SK-N-SH (cell line): ENCODE data around the gene CACNA2D3. TPM values are rescaled to one million over a fixed set of nuclear protein-coding genes. Genes with fewer than 3 reads are reported as not detected.

Experiments used
- CTCF ChIA-PET: fragments of 300-600, 350-600 bp; formaldehyde crosslinking; extraction: SDS; loops from one replicate; lab custom pipeline; 2021; lab: Yijun Ruan, JAX
- POLR2A ChIA-PET: fragments of 350-600 bp; sonication (Branson Sonifier 250); formaldehyde crosslinking; extraction: SDS; loops from one replicate; lab custom pipeline; 2020; ENCODE audit warnings: antibody characterized with exemption, inconsistent platforms; lab: Yijun Ruan, JAX
- DNase-seq: peaks from one replicate; pipeline ENCODE4 v3.0.0; 2012
- H2AFZ ChIP-seq: fragments of 200-600 bp; sonication (generic); 2 replicates; pipeline ENCODE4 v1.8.1; 2016; ENCODE audit warnings: antibody characterized with exemption, mild to moderate bottlenecking, low read depth
- H3F3A ChIP-seq: fragments of 200-600 bp; sonication (generic); replicated peaks from 2 replicates; pipeline ENCODE3; 2016; ENCODE audit warnings: antibody characterized with exemption, mild to moderate bottlenecking; ENCODE audit not compliant: insufficient read depth
- H3K27ac ChIP-seq, 2 experiments: fragments of 200-500 bp in 1 of 2; fragments of 200-600 bp in 1 of 2; sonication (Bioruptor generic) in 1 of 2; sonication (generic), shearing (Covaris generic) in 1 of 2; 2 replicates each; pipeline versions ENCODE4 v1.5.1 to v1.6.1; 2014 to 2016; ENCODE audit warnings: low read depth in 2 of 2, inconsistent platforms in 1 of 2, low read length in 1 of 2, mild to moderate bottlenecking in 1 of 2, mixed read lengths in 1 of 2
- H3K27me3 ChIP-seq: fragments of 200-600 bp; sonication (generic), shearing (Covaris generic); 2 replicates; pipeline ENCODE4 v1.6.1; 2016; ENCODE audit warnings: mixed run types; ENCODE audit not compliant: insufficient read depth
- H3K36me3 ChIP-seq, 2 experiments: fragments of 200-500 bp in 1 of 2; fragments of 200-600 bp in 1 of 2; sonication (Bioruptor generic) in 1 of 2; sonication (generic) in 1 of 2; replicated peaks in 1 of 2; 2 replicates each; pipeline versions ENCODE3 to v1.5.1; 2014 to 2016; ENCODE audit warnings: low read length in 1 of 2, mild to moderate bottlenecking in 1 of 2; ENCODE audit not compliant: insufficient read depth in 2 of 2, control insufficient read depth in 1 of 2
- H3K4me1 ChIP-seq, 2 experiments: fragments of 200-500 bp in 1 of 2; fragments of 200-600 bp in 1 of 2; sonication (Bioruptor generic) in 1 of 2; sonication (generic), shearing (Covaris generic) in 1 of 2; 2 replicates each; pipeline versions ENCODE4 v1.5.1 to v1.6.1; 2014 to 2016; ENCODE audit warnings: low read depth in 1 of 2, low read length in 1 of 2, mixed run types in 1 of 2; ENCODE audit not compliant: insufficient read depth in 2 of 2, control insufficient read depth in 1 of 2
- H3K4me2 ChIP-seq: fragments of 200-600 bp; sonication (generic), shearing (Covaris generic); 2 replicates; pipeline ENCODE4 v1.6.1; 2017; ENCODE audit warnings: mixed run types
- H3K4me3 ChIP-seq, 2 experiments: fragments of 200-500 bp in 1 of 2; fragments of 200-600 bp in 1 of 2; sonication (Bioruptor generic) in 1 of 2; sonication (generic), shearing (Covaris generic) in 1 of 2; 2 replicates each; pipeline versions ENCODE4 v1.5.1 to v1.8.1; 2014 to 2016; ENCODE audit warnings: low read depth in 2 of 2, inconsistent platforms in 1 of 2, low read length in 1 of 2, mild to moderate bottlenecking in 1 of 2, mixed read lengths in 1 of 2, moderate library complexity in 1 of 2
- H3K79me2 ChIP-seq: fragments of 200-600 bp; sonication (generic); 2 replicates; pipeline ENCODE4 v1.8.1; 2017; ENCODE audit warnings: mild to moderate bottlenecking; ENCODE audit not compliant: insufficient read depth
- H3K9ac ChIP-seq: fragments of 200-600 bp; sonication (generic); 2 replicates; pipeline ENCODE4 v1.6.1; 2017; ENCODE audit warnings: mixed run types
- H3K9me2 ChIP-seq: fragments of 200-600 bp; sonication (generic); 2 replicates; pipeline ENCODE4 v1.6.1; 2017; ENCODE audit warnings: mixed run types
- H3K9me3 ChIP-seq: fragments of 200-600 bp; sonication (generic); 2 replicates; pipeline ENCODE4 v1.6.1; 2017; ENCODE audit warnings: mixed run types, mild to moderate bottlenecking, moderate library complexity
- H4K20me1 ChIP-seq: fragments of 200-600 bp; sonication (generic); 2 replicates; pipeline ENCODE4 v1.6.1; 2017; ENCODE audit warnings: mild to moderate bottlenecking, mixed run types; ENCODE audit not compliant: insufficient read depth
- CHD2 ChIP-seq: fragments of 150-350 bp; IDR thresholded peaks from 2 replicates; pipeline ENCODE4 v1.6.1; 2018; ENCODE audit warnings: low read length; ENCODE audit not compliant: partially characterized antibody
- ELF1 ChIP-seq: IDR thresholded peaks from 2 replicates; pipeline ENCODE4 v1.4.0; 2012
- EP300 ChIP-seq, 2 experiments: IDR thresholded peaks; 2 replicates each; pipeline versions ENCODE4 v1.4.0 to v1.6.1; 2012; ENCODE audit warnings: borderline replicate concordance in 1 of 2, low read depth in 1 of 2, low read length in 1 of 2
- EZH2phosphoT487 ChIP-seq: fragments of 200-600 bp; sonication (generic); IDR thresholded peaks from 2 replicates; pipeline ENCODE4 v1.6.1; 2017; ENCODE audit warnings: low read depth, mixed run types, mild to moderate bottlenecking, antibody characterized with exemption, moderate library complexity, borderline replicate concordance
- FOXM1 ChIP-seq: IDR thresholded peaks from 2 replicates; pipeline ENCODE4 v1.4.0; 2012; ENCODE audit warnings: low read depth, mild to moderate bottlenecking
- GABPA ChIP-seq: IDR thresholded peaks from 2 replicates; pipeline ENCODE4 v1.4.0; 2012; ENCODE audit warnings: low read depth, mild to moderate bottlenecking
- JUND ChIP-seq: IDR thresholded peaks from 2 replicates; pipeline ENCODE4 v1.4.0; 2012
- MXI1 ChIP-seq: IDR thresholded peaks from 2 replicates; pipeline ENCODE4 v1.6.1; 2012; ENCODE audit warnings: mild to moderate bottlenecking, low read depth, low read length, improper control_type of control experiment
- NFIC ChIP-seq: IDR thresholded peaks from 2 replicates; pipeline ENCODE4 v1.4.0; 2012; ENCODE audit warnings: borderline replicate concordance
- RAD21 ChIP-seq: IDR thresholded peaks from 2 replicates; pipeline ENCODE4 v1.6.1; 2012; ENCODE audit warnings: mild to moderate bottlenecking, low read length
- RFX5 ChIP-seq: IDR thresholded peaks from 2 replicates; pipeline ENCODE4 v1.6.1; 2012; ENCODE audit warnings: mild to moderate bottlenecking, improper control_type of control experiment, low read length
- RXRA ChIP-seq: IDR thresholded peaks from 2 replicates; pipeline ENCODE4 v1.4.0; 2012; ENCODE audit warnings: low read depth, mild to moderate bottlenecking, borderline replicate concordance
- SIN3A ChIP-seq: IDR thresholded peaks from 2 replicates; pipeline ENCODE4 v1.6.1; 2012; ENCODE audit warnings: low read depth, mild to moderate bottlenecking, low read length, moderate library complexity, borderline replicate concordance
- TAF1 ChIP-seq: IDR thresholded peaks from 2 replicates; pipeline ENCODE4 v1.6.1; 2012; ENCODE audit warnings: low read depth, mild to moderate bottlenecking, low read length, moderate library complexity, borderline replicate concordance
- TCF12 ChIP-seq: IDR thresholded peaks from 2 replicates; pipeline ENCODE4 v1.4.0; 2012
- TEAD4 ChIP-seq: IDR thresholded peaks from 2 replicates; pipeline ENCODE4 v1.4.0; 2012; ENCODE audit warnings: mild to moderate bottlenecking, borderline replicate concordance; ENCODE audit not compliant: insufficient read depth
- WGBS: methylation state at CpG from one replicate; pipeline ENCODE4 v1.1.6; 2017; ENCODE audit warnings: low lambda C conversion rate; 5-methylcytosine and 5-hydroxymethylcytosine counted together
- polyA plus RNA-seq, 3 experiments: library from polyadenylated mRNA; depleted of rRNA; stranded (reverse); fragments of >200 nt; gene quantifications; 2 replicates each; pipeline ENCODE4 v1.2.3, GENCODE V29; 2012
- TF ChIP-seq, protein P1 (sequence below): fragments of 150-350 bp; IDR thresholded peaks from 2 replicates; pipeline ENCODE4 v1.6.1; 2016; ENCODE audit warnings: mild to moderate bottlenecking, low read depth, low read length
- TF ChIP-seq, protein P2 (sequence below): IDR thresholded peaks from 2 replicates; pipeline ENCODE4 v1.4.0; 2012; ENCODE audit warnings: low read depth, borderline replicate concordance
- TF ChIP-seq, protein P3 (sequence below): IDR thresholded peaks from 2 replicates; pipeline ENCODE4 v1.4.0; 2012; ENCODE audit warnings: low read depth

The CACNA2D3 gene
- polyA plus RNA-seq, 1 of the 3 experiments (the other 2 are of a cell fraction) = 0.15 TPM

DNA sequence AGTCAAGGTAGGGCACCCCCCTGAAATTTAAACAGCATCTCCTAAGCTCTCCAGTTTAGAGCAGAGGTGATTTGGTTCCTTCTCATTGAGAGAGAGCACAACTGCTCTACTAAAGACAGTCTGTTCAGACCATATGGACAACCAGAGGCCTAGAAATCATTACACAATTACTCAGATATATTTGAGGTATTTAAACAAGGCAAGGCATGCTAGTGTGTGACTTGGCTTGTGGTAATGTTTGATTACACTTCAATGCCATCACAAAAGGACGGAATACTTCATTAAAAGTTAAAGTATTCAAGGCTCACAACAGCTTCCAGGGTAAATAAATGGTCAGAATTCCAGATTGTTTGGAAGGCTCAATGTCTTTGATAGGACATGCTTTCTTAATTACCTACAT, 695.3 kb downstream of the CACNA2D3 start:
- H2AFZ ChIP-seq = no peak overlapping the region
- no peaks in the 10 kb centered on the region for H3K27me3 ChIP-seq
- no peaks in the 10 kb centered on the region for H3K79me2 ChIP-seq
- 29% methylated on average over 1 of the region's 1 CpG for WGBS
- no peaks in the 10 kb centered on the region for H3K9me3 ChIP-seq
- no peak for DNase-seq
- H3K27ac ChIP-seq = no peak overlapping the region
- H3K4me3 ChIP-seq = no peak overlapping the region
- no peaks in the 10 kb centered on the region for H3F3A ChIP-seq
- H3K9me2 ChIP-seq = no peaks in the 10 kb centered on the region
- TF ChIP-seq TCF12 = no peak
- TF ChIP-seq FOXM1 = no peak
- TF ChIP-seq EZH2phosphoT487 = no peak
- TF ChIP-seq NFIC = no peak
- no peaks in the 10 kb centered on the region for H4K20me1 ChIP-seq
- H3K36me3 ChIP-seq = no peaks in the 10 kb centered on the region
- POLR2A ChIA-PET = interaction anchor here (0.6 kb wide), 1 partner anchor 772 kb away, joined by 3 read pairs; no protein-coding TSS in a partner anchor
- no peak overlapping the region for H3K4me2 ChIP-seq
- CTCF ChIA-PET = interaction anchor here (1.0 kb wide), 1 partner anchor 19 kb away, joined by 4 read pairs; no protein-coding TSS in a partner anchor
- no peak overlapping the region for H3K9ac ChIP-seq
- H3K4me1 ChIP-seq = no peaks in the 10 kb centered on the region

DNA sequence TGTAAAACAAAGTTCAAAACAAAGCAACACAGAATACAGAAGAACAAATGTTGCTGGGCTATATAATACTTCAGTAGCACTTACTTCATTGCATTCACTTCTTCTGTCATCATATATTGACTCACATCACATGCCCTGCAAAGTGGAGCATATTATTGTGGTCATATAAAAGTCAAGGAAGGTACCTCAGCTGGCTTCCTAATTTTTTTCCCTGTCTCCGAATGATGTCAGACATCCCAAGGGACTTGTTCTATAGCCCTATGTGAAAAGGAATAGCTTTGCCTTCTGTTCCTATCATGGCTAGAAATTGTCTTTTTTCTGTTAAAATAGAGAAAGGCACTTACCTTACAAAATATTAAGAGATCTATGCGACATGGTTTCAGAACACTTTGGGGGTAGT, 696.1 kb downstream of the CACNA2D3 start:
- Histone ChIP-seq H3K36me3 (no peaks in the 10 kb centered on the region), H3K4me2 (no peak overlapping the region), H4K20me1 (no peaks in the 10 kb centered on the region), H3K9me3 (no peaks in the 10 kb centered on the region), H3K27me3 (no peaks in the 10 kb centered on the region), H3K79me2 (no peaks in the 10 kb centered on the region), H3K27ac (no peak overlapping the region), H3K4me3 (no peak overlapping the region), H3K9ac (no peak overlapping the region), H3F3A (no peaks in the 10 kb centered on the region), H2AFZ (no peak overlapping the region), H3K9me2 (no peaks in the 10 kb centered on the region), H3K4me1 (no peaks in the 10 kb centered on the region)
- no peak for DNase-seq
- POLR2A ChIA-PET = no interaction called here
- TF ChIP-seq SIN3A = no peak
- no peak for TF ChIP-seq FOXM1
- no peak for TF ChIP-seq JUND
- no peak for TF ChIP-seq EZH2phosphoT487
- TF ChIP-seq, protein P1, sequence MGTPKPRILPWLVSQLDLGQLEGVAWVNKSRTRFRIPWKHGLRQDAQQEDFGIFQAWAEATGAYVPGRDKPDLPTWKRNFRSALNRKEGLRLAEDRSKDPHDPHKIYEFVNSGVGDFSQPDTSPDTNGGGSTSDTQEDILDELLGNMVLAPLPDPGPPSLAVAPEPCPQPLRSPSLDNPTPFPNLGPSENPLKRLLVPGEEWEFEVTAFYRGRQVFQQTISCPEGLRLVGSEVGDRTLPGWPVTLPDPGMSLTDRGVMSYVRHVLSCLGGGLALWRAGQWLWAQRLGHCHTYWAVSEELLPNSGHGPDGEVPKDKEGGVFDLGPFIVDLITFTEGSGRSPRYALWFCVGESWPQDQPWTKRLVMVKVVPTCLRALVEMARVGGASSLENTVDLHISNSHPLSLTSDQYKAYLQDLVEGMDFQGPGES = no peak
- TF ChIP-seq TAF1 = no peak
- TF ChIP-seq RFX5 = no peak
- no peak for TF ChIP-seq GABPA
- TF ChIP-seq MXI1 = no peak
- TF ChIP-seq RXRA = no peak
- TF ChIP-seq RAD21 = no peak
- TF ChIP-seq TEAD4 = no peak
- no peak for TF ChIP-seq CHD2
- no peak for TF ChIP-seq EP300 (IDR thresholded peaks at IDR 0.05; ENCODE audit: borderline replicate concordance in 1 of 2, low read depth in 1 of 2, low read length in 1 of 2)
- TF ChIP-seq, protein P2, sequence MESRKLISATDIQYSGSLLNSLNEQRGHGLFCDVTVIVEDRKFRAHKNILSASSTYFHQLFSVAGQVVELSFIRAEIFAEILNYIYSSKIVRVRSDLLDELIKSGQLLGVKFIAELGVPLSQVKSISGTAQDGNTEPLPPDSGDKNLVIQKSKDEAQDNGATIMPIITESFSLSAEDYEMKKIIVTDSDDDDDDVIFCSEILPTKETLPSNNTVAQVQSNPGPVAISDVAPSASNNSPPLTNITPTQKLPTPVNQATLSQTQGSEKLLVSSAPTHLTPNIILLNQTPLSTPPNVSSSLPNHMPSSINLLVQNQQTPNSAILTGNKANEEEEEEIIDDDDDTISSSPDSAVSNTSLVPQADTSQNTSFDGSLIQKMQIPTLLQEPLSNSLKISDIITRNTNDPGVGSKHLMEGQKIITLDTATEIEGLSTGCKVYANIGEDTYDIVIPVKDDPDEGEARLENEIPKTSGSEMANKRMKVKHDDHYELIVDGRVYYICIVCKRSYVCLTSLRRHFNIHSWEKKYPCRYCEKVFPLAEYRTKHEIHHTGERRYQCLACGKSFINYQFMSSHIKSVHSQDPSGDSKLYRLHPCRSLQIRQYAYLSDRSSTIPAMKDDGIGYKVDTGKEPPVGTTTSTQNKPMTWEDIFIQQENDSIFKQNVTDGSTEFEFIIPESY = no peak
- TF ChIP-seq, protein P3, sequence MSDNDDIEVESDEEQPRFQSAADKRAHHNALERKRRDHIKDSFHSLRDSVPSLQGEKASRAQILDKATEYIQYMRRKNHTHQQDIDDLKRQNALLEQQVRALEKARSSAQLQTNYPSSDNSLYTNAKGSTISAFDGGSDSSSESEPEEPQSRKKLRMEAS = no peak
- no peak for TF ChIP-seq ELF1
- CTCF ChIA-PET = interaction anchor here (1.0 kb wide), 1 partner anchor 19 kb away, joined by 4 read pairs; no protein-coding TSS in a partner anchor
- WGBS = 74% methylated on average over 2 of the region's 2 CpGs
